Nephron progenitor cell (in vitro differentiated cells): Measurements from ENCODE around the gene SRGAP3.

Source experiments
- DNase-seq: peaks from one replicate; pipeline ENCODE4 v3.0.0; 2021
- H3K27ac Mint-ChIP-seq: 2 replicates; pipeline ENCODE4 v1.8.0; 2021; ENCODE audit warnings: mild to moderate bottlenecking, moderate library complexity, mixed read lengths
- H3K27me3 Mint-ChIP-seq: 2 replicates; pipeline ENCODE4 v1.8.0; 2021; ENCODE audit warnings: mild to moderate bottlenecking, low read depth, mixed read lengths; ENCODE audit not compliant: poor library complexity
- H3K36me3 Mint-ChIP-seq: 2 replicates; pipeline ENCODE4 v1.8.0; 2021; ENCODE audit warnings: low read depth, mixed read lengths
- H3K4me1 Mint-ChIP-seq: 2 replicates; pipeline ENCODE4 v1.8.0; 2021; ENCODE audit warnings: mixed read lengths
- H3K4me3 Mint-ChIP-seq: 2 replicates; pipeline ENCODE4 v1.8.0; 2021; ENCODE audit warnings: mild to moderate bottlenecking, moderate library complexity, mixed read lengths
- H3K9me3 Mint-ChIP-seq: 2 replicates; pipeline ENCODE4 v1.8.0; 2021; ENCODE audit warnings: mild to moderate bottlenecking, moderate library complexity, mixed read lengths
- CTCF ChIP-seq: fragments of 200-600 bp; sonication (generic); IDR thresholded peaks from 2 replicates; pipeline ENCODE4 v1.5.0; 2021; ENCODE audit warnings: antibody characterized with exemption

SRGAP3 gene

DNA sequence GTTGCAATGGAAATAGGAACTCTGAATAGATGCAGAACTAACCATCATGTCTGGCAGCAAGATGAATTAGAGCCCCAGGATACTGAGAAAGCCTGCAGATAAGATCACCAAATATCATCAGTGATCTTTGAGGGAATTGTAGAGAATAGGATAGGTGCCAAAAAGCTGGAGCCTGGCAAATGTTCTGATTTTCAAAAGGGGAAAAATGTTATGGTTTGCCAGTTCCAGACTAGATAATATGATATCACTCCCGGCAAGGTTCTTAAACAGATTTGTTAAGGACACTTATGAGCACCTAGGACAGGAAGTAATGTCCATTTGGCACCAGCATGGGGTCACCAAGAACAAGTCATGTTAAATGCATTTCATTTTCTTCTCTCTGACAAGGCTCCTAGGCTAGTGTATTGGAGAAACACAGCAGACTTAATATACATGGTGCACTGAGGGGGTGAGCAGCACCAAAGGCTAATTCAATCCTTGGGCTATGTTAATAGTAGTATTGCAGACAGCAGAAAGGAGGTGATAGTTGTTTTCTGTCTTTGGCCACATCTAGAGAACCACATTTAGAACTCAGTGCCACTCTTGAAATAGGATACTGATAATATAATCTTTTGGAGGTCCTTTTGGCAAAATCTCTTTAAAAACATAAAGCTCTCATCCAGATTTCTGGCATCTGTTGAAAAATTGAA lies 4.8 kb downstream of the SRGAP3 start:
- H3K9me3 Mint-ChIP-seq, result peaks cover 7% of the 10 kb centered on the region
- H3K27me3 Mint-ChIP-seq, result peaks cover 3% of the 10 kb centered on the region
- DNase-seq, result no peak
- no peak overlapping the region for H3K27ac Mint-ChIP-seq
- H3K4me3 Mint-ChIP-seq, result no peak overlapping the region
- peaks cover 74% of the 10 kb centered on the region for H3K4me1 Mint-ChIP-seq
- peaks cover 41% of the 10 kb centered on the region for H3K36me3 Mint-ChIP-seq
- no peak for TF ChIP-seq CTCF

- H3K4me3 Mint-ChIP-seq, result no peak overlapping the region
- H3K27ac Mint-ChIP-seq, result no peak overlapping the region
- no peak for DNase-seq
- peaks cover 62% of the 10 kb centered on the region for H3K4me1 Mint-ChIP-seq
- H3K9me3 Mint-ChIP-seq, result peaks cover 9% of the 10 kb centered on the region
- peaks cover 3% of the 10 kb centered on the region for H3K27me3 Mint-ChIP-seq
- TF ChIP-seq CTCF, result no peak
- peaks cover 59% of the 10 kb centered on the region for H3K36me3 Mint-ChIP-seq
These were observed 7.5 kb downstream of the SRGAP3 start for GRCh38 chr3:9241956-9242355.

- H3K4me3 Mint-ChIP-seq, result no peak overlapping the region
- H3K27ac Mint-ChIP-seq, result no peak overlapping the region
- peaks cover 76% of the 10 kb centered on the region for H3K36me3 Mint-ChIP-seq
- H3K9me3 Mint-ChIP-seq, result peaks cover 15% of the 10 kb centered on the region
- no peak for DNase-seq
- TF ChIP-seq CTCF, result no peak
- peaks cover 3% of the 10 kb centered on the region for H3K27me3 Mint-ChIP-seq
- peaks cover 53% of the 10 kb centered on the region for H3K4me1 Mint-ChIP-seq
These were observed 9.8 kb downstream of the SRGAP3 start for GRCh38 chr3:9239680-9240079.

- Mint-ChIP-seq H3K4me1 (peaks cover 52% of the 10 kb centered on the region), H3K4me3 (no peak overlapping the region), H3K9me3 (peaks cover 15% of the 10 kb centered on the region), H3K36me3 (peaks cover 76% of the 10 kb centered on the region), H3K27ac (no peak overlapping the region), H3K27me3 (peaks cover 7% of the 10 kb centered on the region)
- DNase-seq, result no peak
- no peak for TF ChIP-seq CTCF
These were observed 10.6 kb downstream of the SRGAP3 start for GRCh38 chr3:9238721-9239295.

- H3K4me3 Mint-ChIP-seq, result no peak overlapping the region
- peaks cover 55% of the 10 kb centered on the region for H3K4me1 Mint-ChIP-seq
- TF ChIP-seq CTCF, result no peak
- H3K27ac Mint-ChIP-seq, result peak overlapping the region; percentile 30
- peaks cover 77% of the 10 kb centered on the region for H3K36me3 Mint-ChIP-seq
- peaks cover 7% of the 10 kb centered on the region for H3K27me3 Mint-ChIP-seq
- DNase-seq, result no peak
- H3K9me3 Mint-ChIP-seq, result peaks cover 15% of the 10 kb centered on the region
These were observed 11.2 kb downstream of the SRGAP3 start for GRCh38 chr3:9238276-9238675.
